BE2C (cell line): Measurements from ENCODE around the gene RAB22A.

Experiments
- DNase-seq: peaks from one replicate; pipeline ENCODE4 v3.0.0-alpha.2; 2020
- H3K27me3 ChIP-seq: fragments of 250-450 bp; sonication (Bioruptor Pico); 2 replicates; pipeline ENCODE4 v1.5.1; 2020; ENCODE audit warnings: mild to moderate bottlenecking
- H3K36me3 ChIP-seq: fragments of 250-450 bp; sonication (Bioruptor Pico); 2 replicates; pipeline ENCODE4 v1.5.1; 2020; ENCODE audit warnings: mild to moderate bottlenecking
- H3K4me1 ChIP-seq: fragments of 250-450 bp; sonication (Bioruptor Pico); 2 replicates; pipeline ENCODE4 v1.5.1; 2020
- H3K4me3 ChIP-seq: 2 replicates; pipeline ENCODE4 v1.5.1; 2011; ENCODE audit warnings: low read depth, low read length
- H3K9me3 ChIP-seq: fragments of 250-450 bp; sonication (Bioruptor Pico); 2 replicates; pipeline ENCODE4 v1.5.1; 2020
- TF ChIP-seq, protein P1 (sequence below): IDR thresholded peaks from 2 replicates; pipeline ENCODE4 v1.5.1; 2012; ENCODE audit warnings: mild to moderate bottlenecking, low read depth, low read length

The RAB22A gene

DNA sequence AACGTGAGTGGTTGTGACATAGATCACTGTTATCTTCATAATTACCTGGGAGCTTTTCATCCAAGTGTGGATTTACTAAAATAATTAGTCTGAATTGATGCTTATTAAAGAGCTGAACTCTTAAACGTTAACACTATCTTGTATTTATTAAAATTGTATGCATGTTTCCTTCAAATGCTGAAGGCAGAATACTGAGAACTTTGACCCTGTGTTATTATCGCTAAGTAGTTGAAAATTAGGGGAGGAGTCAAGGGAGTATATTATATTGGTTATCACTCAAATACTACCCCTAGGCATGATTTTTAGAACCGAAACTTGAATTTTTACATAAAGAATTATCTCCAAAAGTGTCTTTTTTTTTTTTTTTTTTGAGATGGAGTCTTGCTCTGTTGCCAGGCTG is 85.3 kb downstream of the RAB22A start:
- Histone ChIP-seq H3K4me3 (no peak overlapping the region), H3K27me3 (no peaks in the 10 kb centered on the region), H3K4me1 (peaks cover 7% of the 10 kb centered on the region; the same call in 1 of the 2 replicates), H3K36me3 (peaks cover 33% of the 10 kb centered on the region), H3K9me3 (peaks cover 2% of the 10 kb centered on the region; the same call in 1 of the 2 replicates)
- no peak for DNase-seq
- TF ChIP-seq, protein P1, sequence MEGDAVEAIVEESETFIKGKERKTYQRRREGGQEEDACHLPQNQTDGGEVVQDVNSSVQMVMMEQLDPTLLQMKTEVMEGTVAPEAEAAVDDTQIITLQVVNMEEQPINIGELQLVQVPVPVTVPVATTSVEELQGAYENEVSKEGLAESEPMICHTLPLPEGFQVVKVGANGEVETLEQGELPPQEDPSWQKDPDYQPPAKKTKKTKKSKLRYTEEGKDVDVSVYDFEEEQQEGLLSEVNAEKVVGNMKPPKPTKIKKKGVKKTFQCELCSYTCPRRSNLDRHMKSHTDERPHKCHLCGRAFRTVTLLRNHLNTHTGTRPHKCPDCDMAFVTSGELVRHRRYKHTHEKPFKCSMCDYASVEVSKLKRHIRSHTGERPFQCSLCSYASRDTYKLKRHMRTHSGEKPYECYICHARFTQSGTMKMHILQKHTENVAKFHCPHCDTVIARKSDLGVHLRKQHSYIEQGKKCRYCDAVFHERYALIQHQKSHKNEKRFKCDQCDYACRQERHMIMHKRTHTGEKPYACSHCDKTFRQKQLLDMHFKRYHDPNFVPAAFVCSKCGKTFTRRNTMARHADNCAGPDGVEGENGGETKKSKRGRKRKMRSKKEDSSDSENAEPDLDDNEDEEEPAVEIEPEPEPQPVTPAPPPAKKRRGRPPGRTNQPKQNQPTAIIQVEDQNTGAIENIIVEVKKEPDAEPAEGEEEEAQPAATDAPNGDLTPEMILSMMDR = no peak

DNA sequence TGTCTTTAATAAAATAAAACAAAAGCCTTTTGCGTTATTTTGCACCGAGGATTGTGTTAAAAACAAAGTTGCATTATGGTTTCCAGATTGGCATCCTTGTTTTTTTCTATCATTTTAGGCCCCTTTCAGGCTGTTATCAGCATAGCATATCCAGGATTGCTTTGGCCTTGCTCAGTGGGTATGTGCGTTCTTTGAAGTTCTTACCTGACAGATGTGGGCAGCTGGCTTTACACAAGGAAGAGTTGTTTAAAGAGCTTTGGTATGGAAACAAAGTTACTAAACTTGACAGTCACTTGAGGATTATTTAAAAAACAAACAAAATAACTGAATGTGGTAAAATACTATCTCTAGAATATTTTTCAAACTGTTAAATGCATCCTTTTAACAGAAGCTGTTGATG is 86.1 kb downstream of the RAB22A start:
- Histone ChIP-seq H3K36me3 (peaks cover 26% of the 10 kb centered on the region), H3K27me3 (no peaks in the 10 kb centered on the region), H3K4me1 (0 out of 2 replicates have a peak, but pooled peaks cover 5% of the 10 kb centered on the region), H3K4me3 (no peak overlapping the region), H3K9me3 (no peaks in the 10 kb centered on the region)
- no peak for DNase-seq
- TF ChIP-seq, protein P1 = no peak

DNA sequence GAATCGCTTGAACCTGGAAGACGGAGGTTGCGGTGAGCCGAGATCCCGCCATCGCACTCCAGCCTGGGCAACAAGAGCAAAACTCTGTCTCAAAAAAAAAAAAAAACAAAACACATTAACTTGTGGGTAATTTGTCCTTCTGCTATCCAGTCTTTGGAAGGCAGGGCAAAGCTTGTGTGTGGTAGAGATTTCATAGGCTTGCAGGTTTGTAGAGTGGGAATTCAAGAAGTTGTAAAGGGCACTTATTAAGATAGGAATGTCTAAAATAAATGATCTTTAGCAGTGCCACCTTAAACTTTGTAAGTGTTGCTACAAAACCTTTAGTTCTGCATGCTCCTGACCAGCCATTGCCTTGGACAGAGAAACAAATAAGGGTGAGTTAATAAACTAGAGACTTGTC is 87.9 kb downstream of the RAB22A start:
- 0 out of 2 replicates have a peak, but pooled peaks cover 5% of the 10 kb centered on the region for H3K4me1 ChIP-seq
- TF ChIP-seq, protein P1 = no peak
- no peaks in the 10 kb centered on the region for H3K27me3 ChIP-seq
- no peaks in the 10 kb centered on the region for H3K9me3 ChIP-seq
- peaks cover 8% of the 10 kb centered on the region; the same call in 1 of the 2 replicates for H3K36me3 ChIP-seq
- H3K4me3 ChIP-seq = no peak overlapping the region
- DNase-seq = no peak

DNA sequence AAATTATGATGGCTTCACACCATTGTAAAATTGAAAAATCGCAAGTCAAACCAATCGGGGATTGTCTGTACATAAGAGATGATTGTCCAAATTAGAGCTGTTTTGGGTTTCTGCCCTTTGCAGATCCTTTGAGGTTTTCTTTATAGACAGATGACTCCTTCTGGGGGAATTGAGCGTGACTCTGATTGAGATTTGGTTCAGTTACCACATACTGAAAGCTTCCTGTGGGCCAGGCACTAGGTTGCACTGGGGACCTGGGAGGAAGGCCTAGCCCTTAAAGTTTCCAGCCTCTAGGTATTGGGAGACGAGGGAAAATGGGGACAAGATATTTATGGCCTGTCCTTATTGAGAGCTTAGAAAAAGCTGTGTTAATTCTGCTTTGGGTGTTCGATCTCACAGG is 88.7 kb downstream of the RAB22A start:
- no peaks in the 10 kb centered on the region for H3K27me3 ChIP-seq
- 0 out of 2 replicates have a peak, but pooled peaks cover 7% of the 10 kb centered on the region for H3K4me1 ChIP-seq
- H3K4me3 ChIP-seq = no peak overlapping the region
- TF ChIP-seq, protein P1 = no peak
- H3K9me3 ChIP-seq = no peaks in the 10 kb centered on the region
- peaks cover 6% of the 10 kb centered on the region; the same call in 1 of the 2 replicates for H3K36me3 ChIP-seq
- DNase-seq = no peak

- Histone ChIP-seq H3K4me3 (no peak overlapping the region), H3K27me3 (no peaks in the 10 kb centered on the region), H3K36me3 (no peaks in the 10 kb centered on the region), H3K4me1 (peaks cover 3% of the 10 kb centered on the region; the same call in 1 of the 2 replicates), H3K9me3 (no peaks in the 10 kb centered on the region)
- DNase-seq = no peak
- TF ChIP-seq, protein P1 = no peak
These were observed 90.4 kb downstream of the RAB22A start for GRCh38 chr20:58399926-58400325.

- no peak for DNase-seq
- no peak overlapping the region for H3K4me3 ChIP-seq
- TF ChIP-seq, protein P1 = no peak
- no peaks in the 10 kb centered on the region for H3K27me3 ChIP-seq
- no peaks in the 10 kb centered on the region for H3K9me3 ChIP-seq
- peaks cover 3% of the 10 kb centered on the region; the same call in 1 of the 2 replicates for H3K4me1 ChIP-seq
- H3K36me3 ChIP-seq = no peaks in the 10 kb centered on the region
These were observed 91.6 kb downstream of the RAB22A start for GRCh38 chr20:58401162-58401561.
